ENCODE data around the gene RAB29. TPM values are rescaled to one million over a fixed set of nuclear protein-coding genes. Genes with fewer than 3 reads are reported as not detected.

The RAB29 gene
- total and polyA plus RNA-seq, 9 of the 15 experiments (the other 6 are each of a cell fraction or from before 2014, with no cell fraction given) = 6.3 to 17.6 (median 8.0) TPM

GRCh38 chr1:205775015-205775716 lies at the start of gene RAB29 (continued):
- TF ChIP-seq ZBTB40 (IDR thresholded peaks at IDR 0.05) (peak; percentile 63), ZBTB40 (CRISPR knock-in tag; IDR thresholded peaks at IDR 0.05) (no peak), SP1 (CRISPR knock-in tag; IDR thresholded peaks at IDR 0.05) (no peak), ZNF551 (CRISPR knock-in tag; IDR thresholded peaks at IDR 0.05) (no peak), RFX1 (IDR thresholded peaks at IDR 0.05) (no peak), RHOXF2B (CRISPR knock-in tag; conservative IDR thresholded peaks at IDR 0.05) (no peak), NFYB (IDR thresholded peaks at IDR 0.05; ENCODE audit: extremely low read depth, insufficient read length) (no peak), POLR2H (tag; IDR thresholded peaks at IDR 0.05; ENCODE audit: low read depth) (no peak), ZNF639 (CRISPR knock-in tag; conservative IDR thresholded peaks at IDR 0.05 in 1 of 2, IDR thresholded peaks at IDR 0.05 in 1 of 2) (peak in 1 of 2 experiments; percentile 85; a peak in 2 of 4 replicates), TRIM28 (IDR thresholded peaks at IDR 0.05) (no peak), NCOA2 (IDR thresholded peaks at IDR 0.05; ENCODE audit: partially characterized antibody in 2 of 2) (no peak), TRIM24 (IDR thresholded peaks at IDR 0.05) (peak in 1 of 2 experiments; percentile 63; a peak in 1 of 4 replicates), CGGBP1 (CRISPR knock-in tag; IDR thresholded peaks at IDR 0.05) (no peak), GABPB2 (CRISPR knock-in tag; conservative IDR thresholded peaks at IDR 0.05) (no peak), MYBL2 (IDR thresholded peaks at IDR 0.05; ENCODE audit: low read depth) (no peak), MYBL2 (CRISPR knock-in tag; IDR thresholded peaks at IDR 0.05; ENCODE audit: borderline replicate concordance) (no peak)

Measured in K562 (cell line).